ENCODE data around the gene DSCAM.

Gene DSCAM

DNA sequence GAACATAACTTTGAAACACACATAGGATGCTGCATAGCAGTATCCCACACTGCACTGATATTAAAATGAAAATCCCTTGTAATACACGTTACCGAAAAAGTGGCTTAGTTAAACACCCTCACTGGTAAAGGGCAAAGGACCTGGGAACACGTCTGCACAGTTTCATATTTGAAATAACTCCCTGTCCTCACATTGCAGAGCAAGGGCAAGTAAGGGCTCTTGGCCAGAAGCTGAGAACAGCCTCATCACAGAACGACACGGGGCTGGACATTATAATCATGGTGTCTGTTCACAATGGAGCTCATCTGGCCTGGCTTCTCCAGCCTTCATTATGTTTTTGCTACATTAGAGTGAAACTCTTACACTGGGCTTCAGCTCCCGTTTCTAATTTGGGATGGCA lies 772.8 kb downstream of the DSCAM start:
- no peak for DNase-seq
- no peak overlapping the region for H3K27ac Mint-ChIP-seq

DNA sequence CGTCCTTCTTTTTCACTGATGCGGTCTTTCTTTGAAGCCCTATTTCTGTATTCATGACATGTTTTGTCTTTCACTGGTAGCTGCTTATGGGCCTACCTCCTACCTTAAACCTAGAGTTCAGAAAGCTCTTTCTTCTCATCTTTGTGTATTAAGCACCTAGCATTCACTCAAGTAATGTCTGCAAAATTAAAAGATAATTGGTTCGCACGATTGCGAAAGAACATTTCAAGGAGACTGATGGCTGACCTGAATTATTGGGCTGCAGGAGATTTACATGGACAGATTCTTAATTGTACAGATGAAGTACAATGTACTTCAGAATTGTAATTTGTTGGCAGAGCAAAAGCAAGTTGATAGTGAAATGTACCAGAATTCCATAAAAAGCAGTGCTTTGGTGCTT lies 773.3 kb downstream of the DSCAM start:
- ATAC-seq (replicated peaks) (no peak), DNase-seq (no peak)
- Mint-ChIP-seq H3K9me3 (no peaks in the 10 kb centered on the region), H3K4me1 (no peaks in the 10 kb centered on the region), H3K4me3 (no peak overlapping the region), H3K36me3 (no peaks in the 10 kb centered on the region), H3K27me3 (no peaks in the 10 kb centered on the region), H3K27ac (no peak overlapping the region)

More for the DNA sequence above, 772.8 kb downstream of the DSCAM start:
- H3K4me3 Mint-ChIP-seq, result no peak overlapping the region
- no peaks in the 10 kb centered on the region for H3K27me3 Mint-ChIP-seq
- H3K36me3 Mint-ChIP-seq, result no peaks in the 10 kb centered on the region
- no peak for ATAC-seq (replicated peaks)
- no peaks in the 10 kb centered on the region for H3K9me3 Mint-ChIP-seq
- no peaks in the 10 kb centered on the region for H3K4me1 Mint-ChIP-seq

DNA sequence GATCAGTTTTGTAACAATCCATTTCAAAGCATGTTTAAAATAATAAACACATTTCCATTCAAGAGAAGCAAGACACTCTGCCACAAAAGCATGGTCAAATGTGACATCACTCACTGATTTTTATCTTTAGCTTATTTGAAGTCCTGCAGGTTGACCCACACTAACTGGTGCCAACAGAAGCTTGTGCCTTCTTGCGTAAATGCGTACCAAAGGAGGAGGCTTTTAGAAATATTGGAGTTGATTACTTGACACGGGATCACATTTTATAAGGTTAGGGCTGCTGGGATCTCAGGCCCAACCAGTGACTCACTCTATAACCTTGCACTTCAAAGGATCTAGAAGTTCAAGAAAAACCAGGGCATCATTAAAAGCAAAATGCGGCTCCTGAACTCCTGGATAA lies 776.1 kb downstream of the DSCAM start:
- no peak for DNase-seq
- ATAC-seq (replicated peaks), result no peak
- Mint-ChIP-seq H3K4me3 (no peak overlapping the region), H3K4me1 (no peaks in the 10 kb centered on the region), H3K9me3 (no peaks in the 10 kb centered on the region), H3K36me3 (no peaks in the 10 kb centered on the region), H3K27ac (no peak overlapping the region), H3K27me3 (peaks cover 0 to 7% of the 10 kb centered on the region in 2 donors)

DNA sequence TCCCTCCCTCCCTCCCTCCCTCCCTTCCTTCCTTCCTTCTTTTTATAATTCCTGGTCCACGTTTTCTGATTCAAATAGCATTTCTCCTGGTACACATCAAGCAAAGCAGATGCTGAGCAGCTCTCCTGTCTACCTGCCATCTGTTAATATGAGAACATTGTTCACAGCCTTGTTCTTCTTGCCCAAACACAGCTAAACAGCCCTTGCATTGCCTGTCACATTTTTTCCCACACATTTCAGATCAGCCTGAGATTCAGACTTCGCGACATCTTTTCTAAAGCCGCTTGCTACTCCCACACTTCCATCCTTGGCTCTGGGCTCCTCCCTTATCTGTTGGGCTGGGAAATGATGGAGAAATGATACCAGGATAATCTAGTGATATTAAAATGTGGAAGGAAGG lies 779.2 kb downstream of the DSCAM start:
- ATAC-seq (replicated peaks) (no peak), DNase-seq (no peak)

DNA sequence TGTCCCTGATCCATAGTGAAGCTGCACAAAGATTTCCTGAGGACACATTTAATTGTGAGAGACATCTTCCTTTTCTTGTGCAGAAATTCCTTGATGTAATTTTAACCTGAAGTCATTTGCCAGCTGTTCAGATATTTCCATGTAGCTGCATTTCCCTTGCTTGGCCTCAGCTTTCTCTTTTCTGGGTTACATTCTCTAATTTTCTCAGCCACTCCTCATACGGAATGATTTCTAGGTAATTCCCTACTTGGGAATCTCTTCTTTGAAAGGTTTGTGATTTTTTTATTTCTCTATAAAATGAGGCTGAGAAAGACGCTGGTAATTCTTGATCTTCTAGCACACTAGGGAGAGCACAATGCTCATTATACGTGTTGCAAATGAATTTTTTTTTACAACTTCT lies 780.7 kb downstream of the DSCAM start:
- Mint-ChIP-seq H3K4me3 (no peak overlapping the region), H3K9me3 (no peaks in the 10 kb centered on the region), H3K27ac (no peak overlapping the region), H3K4me1 (no peaks in the 10 kb centered on the region), H3K36me3 (no peaks in the 10 kb centered on the region), H3K27me3 (peaks cover 0 to 12% of the 10 kb centered on the region in 2 donors)
- ATAC-seq (replicated peaks), result no peak
- DNase-seq, result no peak

More for the DNA sequence above, 779.2 kb downstream of the DSCAM start:
- no peak overlapping the region for H3K4me3 Mint-ChIP-seq
- H3K27ac Mint-ChIP-seq, result no peak overlapping the region
- no peaks in the 10 kb centered on the region for H3K36me3 Mint-ChIP-seq
- H3K4me1 Mint-ChIP-seq, result no peaks in the 10 kb centered on the region
- peaks cover 0 to 12% of the 10 kb centered on the region in 2 donors for H3K27me3 Mint-ChIP-seq
- no peaks in the 10 kb centered on the region for H3K9me3 Mint-ChIP-seq

DNA sequence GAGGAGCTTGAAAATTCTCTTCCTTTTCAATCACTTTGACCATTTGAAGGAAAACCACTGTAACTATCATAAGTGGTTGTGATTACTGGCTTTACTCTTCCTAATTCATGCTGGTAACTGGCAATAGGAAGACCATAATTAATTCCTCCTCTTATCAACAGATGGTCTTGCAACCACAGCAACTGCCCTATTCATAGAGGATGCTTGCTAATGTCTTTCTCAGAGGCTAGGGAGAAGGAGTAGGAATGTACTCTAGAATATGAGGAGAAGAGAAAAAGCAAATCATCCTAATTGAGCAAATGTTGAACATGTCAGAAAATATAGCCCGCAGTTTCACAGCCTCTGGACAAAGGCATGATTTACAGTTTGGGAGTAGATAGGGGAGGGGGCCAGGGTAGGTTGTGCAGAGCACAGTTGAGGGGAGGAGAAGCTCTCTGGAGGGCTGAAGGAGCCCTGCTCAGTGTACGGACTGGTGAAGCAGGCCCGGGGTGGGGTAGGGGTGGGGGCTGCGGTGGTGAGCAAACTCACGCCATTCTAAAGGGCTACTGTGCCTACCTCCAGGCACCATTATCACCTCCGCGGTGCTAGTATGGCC lies 786.8 kb downstream of the DSCAM start:
- peaks cover 3 to 4% of the 10 kb centered on the region in 2 donors for H3K9me3 Mint-ChIP-seq
- H3K27ac Mint-ChIP-seq, result no peak overlapping the region
- H3K4me3 Mint-ChIP-seq, result no peak overlapping the region
- H3K36me3 Mint-ChIP-seq, result no peaks in the 10 kb centered on the region
- peaks cover 0 to 4% of the 10 kb centered on the region in 2 donors for H3K27me3 Mint-ChIP-seq
- H3K4me1 Mint-ChIP-seq, result no peaks in the 10 kb centered on the region
- ATAC-seq (replicated peaks) (no peak), DNase-seq (no peak)

DNA sequence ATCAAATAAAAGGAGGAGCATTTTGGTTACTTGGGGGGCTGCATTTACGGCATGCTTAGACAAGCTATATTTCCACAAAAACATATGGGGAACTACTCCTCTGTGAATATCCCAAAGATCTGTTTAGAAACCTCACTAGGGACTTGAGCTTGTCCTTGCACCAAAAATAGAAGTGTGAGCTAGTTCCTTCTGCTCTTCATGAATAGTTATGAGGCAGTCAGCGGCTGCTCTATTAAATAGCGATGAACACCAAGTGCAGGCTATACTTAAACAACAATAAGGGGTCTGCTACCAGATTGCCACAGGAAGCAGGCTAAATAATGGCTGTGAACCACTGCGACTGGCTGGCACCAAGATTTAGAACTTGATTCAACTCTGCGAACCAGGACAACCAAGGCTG lies 789.6 kb downstream of the DSCAM start:
- peaks cover 3 to 6% of the 10 kb centered on the region in 2 donors for H3K9me3 Mint-ChIP-seq

DNA sequence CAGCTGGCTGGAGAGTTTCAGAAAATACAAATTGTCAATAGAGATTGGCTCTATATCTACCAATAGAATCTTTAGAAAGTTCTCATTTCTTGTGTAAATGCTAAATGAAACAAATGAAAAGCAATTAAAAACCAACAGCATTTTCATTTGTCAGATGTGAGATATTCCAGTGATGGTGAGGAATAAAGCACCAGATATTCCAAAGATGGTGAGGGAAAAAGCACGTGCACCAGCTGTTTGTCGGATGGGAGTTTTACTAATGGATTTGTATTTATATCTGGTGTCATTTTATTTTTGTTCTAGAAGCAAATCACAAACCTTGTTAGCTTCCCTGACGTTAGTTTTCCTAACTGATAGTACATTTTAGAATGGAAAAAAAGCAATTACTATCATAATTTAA lies 790.9 kb downstream of the DSCAM start:
- H3K4me1 Mint-ChIP-seq, result no peaks in the 10 kb centered on the region
- H3K36me3 Mint-ChIP-seq, result no peaks in the 10 kb centered on the region
- H3K4me3 Mint-ChIP-seq, result no peak overlapping the region
- H3K27me3 Mint-ChIP-seq, result peaks cover 2 to 5% of the 10 kb centered on the region in 2 donors
- H3K9me3 Mint-ChIP-seq, result peaks cover 3 to 6% of the 10 kb centered on the region in 2 donors
- DNase-seq (no peak), ATAC-seq (replicated peaks) (no peak)
- H3K27ac Mint-ChIP-seq, result no peak overlapping the region

More for the DNA sequence above, 789.6 kb downstream of the DSCAM start:
- Mint-ChIP-seq H3K36me3 (no peaks in the 10 kb centered on the region), H3K4me3 (no peak overlapping the region), H3K27ac (no peak overlapping the region), H3K4me1 (no peaks in the 10 kb centered on the region), H3K27me3 (peaks cover 4 to 5% of the 10 kb centered on the region in 2 donors)
- DNase-seq (no peak), ATAC-seq (replicated peaks) (no peak)

DNA sequence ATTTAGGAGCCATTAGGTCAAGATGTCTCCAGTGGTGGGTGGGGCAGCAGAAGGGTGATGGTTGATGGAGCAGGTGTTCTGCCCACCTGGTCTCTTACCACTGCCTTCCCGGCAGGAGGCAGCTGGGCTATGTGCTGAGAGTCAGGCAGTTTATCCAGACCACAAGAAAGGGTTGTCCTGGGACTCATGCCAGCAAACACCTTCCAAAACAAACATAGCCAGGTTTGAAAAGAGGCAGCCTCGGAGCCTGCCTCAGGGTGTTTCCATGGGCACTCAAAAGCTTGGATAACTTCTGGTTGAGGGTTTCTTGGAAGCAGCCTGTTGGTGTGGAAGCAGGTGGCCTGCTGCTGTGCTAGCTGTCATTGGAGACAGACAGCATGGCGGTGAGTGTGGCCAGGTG lies 792.6 kb downstream of the DSCAM start:
- ATAC-seq (replicated peaks) (no peak), DNase-seq (no peak)
- Mint-ChIP-seq H3K27ac (no peak overlapping the region), H3K4me3 (no peak overlapping the region), H3K9me3 (peaks cover 3 to 6% of the 10 kb centered on the region in 2 donors), H3K4me1 (no peaks in the 10 kb centered on the region), H3K36me3 (no peaks in the 10 kb centered on the region), H3K27me3 (peaks cover 0 to 5% of the 10 kb centered on the region in 2 donors)

DNA sequence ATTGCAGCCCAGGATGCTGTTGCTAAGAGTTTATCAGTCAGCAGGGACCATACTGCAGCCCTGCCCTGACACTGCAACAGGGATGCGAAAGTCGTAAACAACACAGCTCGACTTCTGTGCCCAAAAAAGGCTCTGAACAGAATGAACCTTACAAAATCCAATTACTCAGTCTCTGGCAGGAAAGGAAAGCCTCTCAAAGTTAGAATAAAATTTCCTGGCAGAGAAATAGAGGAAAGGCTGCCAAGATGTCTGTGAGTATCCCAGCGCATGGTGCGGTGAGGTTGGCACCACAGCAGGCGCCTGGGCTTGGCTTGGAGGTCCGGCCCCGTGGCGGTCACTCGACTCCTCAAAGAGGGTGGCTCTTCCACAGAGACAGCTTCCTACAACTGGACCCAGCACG lies 794.0 kb downstream of the DSCAM start:
- no peak overlapping the region for H3K27ac Mint-ChIP-seq
- H3K9me3 Mint-ChIP-seq, result peaks cover under 1 to 4% of the 10 kb centered on the region in 2 donors
- DNase-seq (no peak), ATAC-seq (replicated peaks) (no peak)
- H3K36me3 Mint-ChIP-seq, result no peaks in the 10 kb centered on the region
- no peaks in the 10 kb centered on the region for H3K4me1 Mint-ChIP-seq
- H3K4me3 Mint-ChIP-seq, result no peak overlapping the region
- H3K27me3 Mint-ChIP-seq, result peaks cover 0 to 5% of the 10 kb centered on the region in 2 donors

DNA sequence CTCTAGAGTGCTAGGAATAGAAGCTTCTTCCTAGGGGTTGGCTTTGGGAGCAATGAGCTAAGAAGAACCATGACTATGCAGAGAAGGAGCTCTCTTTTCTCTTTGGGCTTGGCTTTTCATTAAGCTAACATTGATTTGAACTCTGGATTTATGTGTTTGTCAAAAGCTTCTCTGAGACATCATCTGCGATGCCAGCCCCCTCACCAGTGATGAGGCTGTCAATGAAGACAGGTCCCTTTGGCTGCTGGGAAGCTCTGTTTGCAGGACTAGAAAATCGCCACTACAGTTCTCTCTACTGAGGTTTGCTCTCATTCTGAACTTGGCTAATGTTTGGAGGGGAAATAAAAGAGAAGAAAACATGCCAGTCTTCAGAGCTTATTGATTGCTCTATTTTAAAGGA lies 794.7 kb downstream of the DSCAM start:
- Mint-ChIP-seq H3K4me1 (no peaks in the 10 kb centered on the region), H3K36me3 (no peaks in the 10 kb centered on the region)

DNA sequence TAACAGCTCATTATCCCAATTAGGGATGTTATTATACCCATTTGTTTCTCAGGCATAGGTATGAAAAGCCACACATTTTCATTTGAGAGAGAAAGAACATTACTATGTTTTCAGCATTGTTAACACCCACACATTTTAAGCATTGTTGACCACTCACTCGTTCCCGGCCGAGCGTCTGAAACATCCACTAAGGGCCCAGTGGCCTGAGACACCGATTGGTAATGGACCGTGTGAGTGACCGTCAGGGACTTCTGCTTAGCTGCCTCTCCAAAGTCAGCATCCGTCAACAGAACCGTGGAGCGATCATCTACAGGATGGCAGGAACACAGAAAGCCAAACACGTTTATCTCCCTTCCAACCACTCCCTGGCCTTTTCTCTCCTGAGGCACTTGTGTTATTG lies 795.2 kb downstream of the DSCAM start:
- Mint-ChIP-seq H3K27me3 (peaks cover 0 to 5% of the 10 kb centered on the region in 2 donors), H3K4me3 (no peak overlapping the region), H3K4me1 (no peaks in the 10 kb centered on the region), H3K27ac (no peak overlapping the region), H3K36me3 (no peaks in the 10 kb centered on the region), H3K9me3 (peaks cover 0 to 4% of the 10 kb centered on the region in 2 donors)
- DNase-seq (no peak), ATAC-seq (replicated peaks) (no peak)

More for the DNA sequence above, 794.7 kb downstream of the DSCAM start:
- no peak for ATAC-seq (replicated peaks)
- Mint-ChIP-seq H3K9me3 (peaks cover 0 to 4% of the 10 kb centered on the region in 2 donors), H3K27me3 (peaks cover 0 to 5% of the 10 kb centered on the region in 2 donors), H3K4me3 (no peak overlapping the region), H3K27ac (no peak overlapping the region)
- no peak for DNase-seq

DNA sequence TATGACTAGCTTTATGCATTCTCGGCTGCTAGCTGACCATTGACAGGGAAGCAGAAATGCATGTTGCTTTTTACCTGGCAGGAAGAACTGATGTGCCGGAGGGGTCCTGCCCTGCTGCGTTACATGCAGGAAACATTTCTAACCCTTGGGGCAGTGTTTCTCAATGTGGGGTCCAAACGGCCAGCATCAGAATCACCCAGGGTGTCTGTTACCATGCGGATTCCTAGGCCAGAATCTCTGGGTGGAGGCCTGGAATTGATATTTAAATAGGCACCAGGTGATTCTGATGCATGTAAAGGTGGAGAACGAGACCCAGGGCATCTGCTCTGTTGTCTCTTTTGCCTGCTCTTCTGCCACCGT lies 797.0 kb downstream of the DSCAM start:
- no peak for ATAC-seq (replicated peaks)

DNA sequence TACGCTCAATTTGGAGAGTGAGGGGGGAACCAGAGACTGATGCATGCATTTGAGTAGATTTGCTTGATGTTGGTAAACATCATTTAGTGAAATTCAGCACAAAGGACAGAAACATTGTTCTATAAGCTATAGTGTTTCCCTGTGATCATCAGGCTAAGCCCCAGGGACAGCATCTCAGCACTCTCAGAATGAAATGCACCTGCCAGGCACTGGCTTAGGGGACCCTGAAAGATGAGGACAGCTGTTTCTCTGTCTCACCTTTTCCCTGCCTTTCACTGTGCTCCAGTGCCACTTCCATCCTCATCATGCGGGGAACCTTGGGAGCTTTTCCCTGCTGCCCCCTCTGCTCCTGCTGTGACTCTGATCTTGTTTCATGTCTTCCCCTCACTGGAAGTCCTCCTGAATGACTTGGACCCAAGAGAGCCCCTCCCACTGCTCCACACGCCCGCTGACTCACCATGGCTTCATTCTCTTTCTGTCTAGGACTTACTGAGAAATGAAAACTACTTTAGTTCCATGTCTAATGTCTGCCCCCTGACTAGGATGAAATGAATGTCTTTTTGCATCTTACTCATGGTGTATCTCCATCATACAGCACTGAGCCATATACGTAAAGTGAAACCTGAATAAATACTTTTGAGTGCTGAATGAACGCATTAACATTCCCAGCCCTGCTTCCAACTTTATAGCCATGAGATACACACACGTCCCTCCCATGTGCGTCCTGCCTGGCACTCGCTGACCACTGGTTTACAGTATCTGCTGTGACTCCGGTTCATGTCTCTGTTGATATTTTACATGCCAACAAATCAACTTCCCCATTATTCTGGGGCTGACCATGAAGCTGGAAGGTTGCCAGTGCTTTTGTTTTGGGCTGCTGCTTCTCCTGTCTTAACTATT lies 797.7 kb downstream of the DSCAM start:
- DNase-seq, result no peak
- ATAC-seq (replicated peaks), result no peak
- H3K4me1 Mint-ChIP-seq, result no peaks in the 10 kb centered on the region
- H3K27ac Mint-ChIP-seq, result no peak overlapping the region
- H3K9me3 Mint-ChIP-seq, result peaks cover 0 to 2% of the 10 kb centered on the region in 2 donors
- no peak overlapping the region for H3K4me3 Mint-ChIP-seq
- H3K36me3 Mint-ChIP-seq, result no peaks in the 10 kb centered on the region
- peaks cover 0 to 4% of the 10 kb centered on the region in 2 donors for H3K27me3 Mint-ChIP-seq

More for the DNA sequence above, 797.0 kb downstream of the DSCAM start:
- DNase-seq, result no peak
- Mint-ChIP-seq H3K4me1 (no peaks in the 10 kb centered on the region), H3K36me3 (no peaks in the 10 kb centered on the region), H3K27me3 (peaks cover 0 to 5% of the 10 kb centered on the region in 2 donors), H3K9me3 (peaks cover 0 to 2% of the 10 kb centered on the region in 2 donors), H3K4me3 (no peak overlapping the region), H3K27ac (no peak overlapping the region)

Measured in stimulated activated naive B cell treated with anti-CD40 and anti-IgM and Interleukin-4, amounts not matched to agents 10 μg/mL and 1 μg/mL and 100 μg/mL, for 72 hours (primary cell).